ENCODE measurements around the gene HYAL2. TPM values are rescaled to one million over a fixed set of nuclear protein-coding genes. Genes with fewer than 3 reads are reported as not detected.

The HYAL2 gene
- total and polyA plus RNA-seq, 2 of the 8 experiments (the other 6 are each of a cell fraction or from before 2014, with no cell fraction given): 51.9 to 176 TPM

DNA sequence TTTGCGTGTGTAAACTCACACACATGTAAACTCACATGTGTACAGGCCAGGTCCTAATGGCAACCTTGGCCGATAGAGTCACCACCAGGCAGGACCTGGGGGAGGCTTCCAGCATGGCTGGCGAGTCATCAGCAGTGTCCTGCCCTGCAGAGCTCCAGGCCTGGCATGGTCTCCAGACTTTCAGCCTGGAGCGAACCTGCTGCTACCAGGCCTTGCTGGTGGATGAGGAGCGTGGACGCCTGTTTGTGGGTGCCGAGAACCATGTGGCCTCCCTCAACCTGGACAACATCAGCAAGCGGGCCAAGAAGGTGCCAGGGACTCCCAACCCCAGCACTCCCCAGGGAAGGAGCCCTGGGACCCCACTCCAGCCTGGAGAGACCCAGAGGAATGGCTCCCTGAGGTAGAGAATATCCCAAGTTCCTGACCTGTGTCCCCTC is 52.5 kb downstream of the HYAL2 start:
- H3K4me3 ChIP-seq (ENCODE audit: extremely low read depth in 1 of 4, insufficient read depth in 2 of 4, low read depth in 3 of 4, low read length in 4 of 4): no peak overlapping the region
- peaks cover 2% of the 10 kb centered on the region; the same call in 1 of the 2 replicates for H3K23me2 ChIP-seq (ENCODE audit: low read depth, low read length)
- H3K4ac ChIP-seq (replicated peaks; ENCODE audit: insufficient read length, low read depth, low read length): peak overlapping the region; percentile 65
- no peak overlapping the region for H3K27ac ChIP-seq (ENCODE audit: low read depth, low read length)
- peak overlapping the region; percentile 68 for H4K91ac ChIP-seq (replicated peaks; ENCODE audit: insufficient read length, low read length)
- no peaks in the 10 kb centered on the region for H3K79me1 ChIP-seq (ENCODE audit: low read depth, low read length)
- H3K23ac ChIP-seq (ENCODE audit: insufficient read length): no peak overlapping the region
- H4K8ac ChIP-seq (ENCODE audit: extremely low read depth, insufficient read depth, low read length): peak overlapping the region; percentile 57
- peaks cover 14 to 25% (median 20%) of the 10 kb centered on the region in 4 experiments for H3K27me3 ChIP-seq (replicated peaks in 1 of 4; ENCODE audit: control insufficient read depth in 3 of 4, extremely low read depth in 1 of 4, insufficient read depth in 3 of 4, low read length in 3 of 4)
- WGBS, 2 experiments (ENCODE audit: extremely low coverage in 1 of 2, insufficient coverage in 1 of 2, insufficient read length in 1 of 2, insufficient replicate concordance in 2 of 2, low coverage in 1 of 2, low lambda C conversion rate in 2 of 2, missing lambda C conversion rate in 1 of 2): 90% methylated on average over 8 of the region's 8 CpGs; no CpG with 5 or more reads in 1 of the 2 experiments
- H3K9ac ChIP-seq (replicated peaks in 1 of 4; ENCODE audit: extremely low read depth in 1 of 4, low read depth in 3 of 4, low read length in 3 of 4): no peak overlapping the region
- 0 out of 4 replicates have a peak overlapping the region, but pooled peaks of 1 of the 2 experiments have one; percentile 28 for H3K4me2 ChIP-seq (ENCODE audit: insufficient read depth in 1 of 2, low read depth in 2 of 2, low read length in 2 of 2)
- FAIRE-seq (no peak), DNase-seq (ENCODE audit: low read depth in 1 of 2, low spot score in 2 of 2) (no peak)
- H3K14ac ChIP-seq (ENCODE audit: insufficient read length): no peak overlapping the region
- H3K36me3 ChIP-seq (ENCODE audit: control insufficient read depth in 2 of 4, insufficient read depth in 4 of 4, low read length in 3 of 4): no peaks in the 10 kb centered on the region
- peaks cover 0 to 45% (median 35%) of the 10 kb centered on the region in 4 experiments; a peak in 6 of 7 replicates for H3K4me1 ChIP-seq (replicated peaks in 1 of 4; ENCODE audit: control insufficient read depth in 3 of 4, insufficient read depth in 4 of 4, low read length in 3 of 4)
- ChIA-PET CTCF (ENCODE audit: partially characterized antibody) (interaction anchor here (0.5 to 53.5 kb wide), 8 partner anchors 12 to 1521 kb away, joined by 3 to 2149 read pairs (median 26); partner anchors contain the start of genes GNAI2, IFRD2 and SLC38A3), POLR2A (ENCODE audit: partially characterized antibody) (interaction anchor here (4.4 kb wide), 1 partner anchor 10 kb away, joined by 35 read pairs; no protein-coding TSS in a partner anchor)
- peak overlapping the region; percentile 80; the same call in 1 of the 2 replicates for H2BK12ac ChIP-seq (ENCODE audit: low read depth, low read length)
- H3K9me3 ChIP-seq (ENCODE audit: insufficient read depth in 2 of 2, low read depth in 1 of 2, low read length in 1 of 2): no peaks in the 10 kb centered on the region
- no peak overlapping the region for H3K56ac ChIP-seq (replicated peaks; ENCODE audit: insufficient read length, low read depth, low read length)
- no peak overlapping the region for H2BK120ac ChIP-seq (replicated peaks; ENCODE audit: low read depth, low read length)
- peaks cover 0 to 1% of the 10 kb centered on the region in 2 experiments for H4K20me1 ChIP-seq (replicated peaks in 1 of 2; ENCODE audit: control insufficient read depth in 1 of 2, insufficient read depth in 2 of 2, low read length in 2 of 2)
- H2BK15ac ChIP-seq (ENCODE audit: low read length): peak overlapping the region; percentile 99; the same call in 1 of the 2 replicates
- peak overlapping the region; percentile 61; the same call in 1 of the 2 replicates for H2BK20ac ChIP-seq (ENCODE audit: low read length)
- H2AFZ ChIP-seq (ENCODE audit: low read length): no peak overlapping the region
- peak overlapping the region; percentile 39; the same call in 1 of the 2 replicates for H2BK5ac ChIP-seq (ENCODE audit: low read depth, low read length)
- H3K18ac ChIP-seq (ENCODE audit: extremely low read depth, low read length): peak overlapping the region; percentile 48
- no peak overlapping the region for H4K5ac ChIP-seq (ENCODE audit: insufficient read length, low read depth, low read length)
- H3K79me2 ChIP-seq (ENCODE audit: control insufficient read depth in 1 of 2, insufficient read depth in 2 of 2, low read length in 2 of 2): no peaks in the 10 kb centered on the region
- peak overlapping the region; percentile 2 for H2AK5ac ChIP-seq (ENCODE audit: low read depth, low read length)
- TF ChIP-seq ZNF274 (IDR thresholded peaks at IDR 0.05; ENCODE audit: borderline replicate concordance, extremely low read depth, low read length) (no peak), TAF7 (optimal IDR thresholded peaks at IDR 0.05; ENCODE audit: borderline replicate concordance, low read depth, low read length) (no peak), GABPA (IDR thresholded peaks at IDR 0.05; ENCODE audit: borderline replicate concordance, insufficient read depth, low read length) (no peak), MAFK (IDR thresholded peaks at IDR 0.05; ENCODE audit: low read depth, low read length) (no peak), E2F6 (IDR thresholded peaks at IDR 0.05) (no peak), BRCA1 (IDR thresholded peaks at IDR 0.05; ENCODE audit: low read depth, low read length) (no peak), RBBP5 (IDR thresholded peaks at IDR 0.05; ENCODE audit: borderline replicate concordance, low read depth, low read length) (no peak), FOSL1 (IDR thresholded peaks at IDR 0.05; ENCODE audit: insufficient read depth, low read depth, low read length) (no peak), POLR2A (IDR thresholded peaks at IDR 0.05; ENCODE audit: control extremely low read depth in 1 of 2, low read depth in 2 of 2, low read length in 2 of 2) (no peak), CBX5 (IDR thresholded peaks at IDR 0.05; ENCODE audit: low read depth, low read length) (no peak), KDM1A (IDR thresholded peaks at IDR 0.05; ENCODE audit: borderline replicate concordance, low read length) (no peak), SP2 (IDR thresholded peaks at IDR 0.05; ENCODE audit: low read length) (no peak), GTF2F1 (IDR thresholded peaks at IDR 0.05; ENCODE audit: borderline replicate concordance, low read depth, low read length) (no peak)
